GM19023 (cell line): ENCODE measurements around the gene TSC22D2.
"Not testable (repeated sequence)": the region's sequence is repeated elsewhere in the genome, so short reads cannot be mapped to it uniquely, and the experiment has no call there.

ENCODE experiments used
- ATAC-seq: cut with Tn5 transposase; IDR thresholded peaks from one replicate; pipeline ENCODE4 v1.9.1; 2021; ENCODE audit warnings: mild to moderate bottlenecking, moderate library complexity; ENCODE audit not compliant: unreplicated experiment

TSC22D2 gene

GRCh38 chr3:150446470-150446977 is 38.4 kb downstream of the TSC22D2 start:
- no peak for ATAC-seq

- no peak for ATAC-seq
These were observed 39.0 kb downstream of the TSC22D2 start for GRCh38 chr3:150447084-150447483.

- no peak for ATAC-seq
These were observed 39.8 kb downstream of the TSC22D2 start for GRCh38 chr3:150447631-150448465.

GRCh38 chr3:150449169-150449721 is 41.1 kb downstream of the TSC22D2 start:
- no peak for ATAC-seq

- ATAC-seq, result no peak
These were observed 42.8 kb downstream of the TSC22D2 start for GRCh38 chr3:150450916-150451315.

GRCh38 chr3:150451329-150452048 is 43.4 kb downstream of the TSC22D2 start:
- no peak for ATAC-seq

GRCh38 chr3:150453353-150453752 is 45.3 kb downstream of the TSC22D2 start:
- no peak for ATAC-seq

- no peak for ATAC-seq
These were observed 46.0 kb downstream of the TSC22D2 start for GRCh38 chr3:150454085-150454484.

- ATAC-seq, result no peak
These were observed 46.5 kb downstream of the TSC22D2 start for GRCh38 chr3:150454622-150455021.

GRCh38 chr3:150455341-150455740 is 47.2 kb downstream of the TSC22D2 start:
- ATAC-seq, result no peak

GRCh38 chr3:150458001-150458400 is 49.9 kb downstream of the TSC22D2 start:
- ATAC-seq, result no peak

- ATAC-seq, result no peak
These were observed 52.4 kb downstream of the TSC22D2 start for GRCh38 chr3:150460484-150460883.

GRCh38 chr3:150461399-150461798 is 53.3 kb downstream of the TSC22D2 start:
- ATAC-seq, result no peak

GRCh38 chr3:150462108-150462507 is 54.0 kb downstream of the TSC22D2 start:
- ATAC-seq, result no peak

- ATAC-seq, result no peak
These were observed 56.6 kb downstream of the TSC22D2 start for GRCh38 chr3:150464684-150465083.

- ATAC-seq, result no peak
These were observed 59.3 kb downstream of the TSC22D2 start for GRCh38 chr3:150467381-150467780.

- ATAC-seq, result no peak
These were observed 61.2 kb downstream of the TSC22D2 start for GRCh38 chr3:150469031-150469930.

- no peak for ATAC-seq
These were observed 62.0 kb downstream of the TSC22D2 start for GRCh38 chr3:150469931-150470740.

GRCh38 chr3:150472421-150472820 is 64.3 kb downstream of the TSC22D2 start:
- no peak for ATAC-seq

GRCh38 chr3:150473161-150473560 is 65.1 kb downstream of the TSC22D2 start:
- ATAC-seq, result not testable (repeated sequence)
